Smooth muscle cell of bladder (primary cell): ENCODE results near the gene STK24. TPM values are rescaled to one million over a fixed set of nuclear protein-coding genes. Genes with fewer than 3 reads are reported as not detected.

Experiments
- total RNA-seq: library from RNA; depleted of rRNA; stranded (reverse); fragments of >200 nt; gene quantifications from 2 replicates; pipeline ENCODE4 v1.2.3, GENCODE V29; 2014

Gene STK24
- total RNA-seq = 37.5 and 43.3 TPM in 2 replicates

GRCh38 chr13:98576963-98577835 lies at the start of gene STK24:
TSS of gene STK24 (minus strand) at chr13:98577107. CDS start at chr13:98576786, 321 bp downstream.

Other genes with a start within 250 kb of the STK24 start
- gene SLC15A1, start 175.6 kb upstream of the STK24 start, total RNA-seq = not detected in 2 replicates